ENCODE data around the gene EDEM1. TPM values are rescaled to one million over a fixed set of nuclear protein-coding genes. Genes with fewer than 3 reads are reported as not detected.
"Not testable (repeated sequence)": the region's sequence is repeated elsewhere in the genome, so short reads cannot be mapped to it uniquely, and the experiment has no call there.

The EDEM1 gene
- total and polyA plus RNA-seq, 2 experiments from 2014 or later, result 17.3 to 24.3 TPM

- H3K9me2 ChIP-seq (ENCODE audit: insufficient read depth), result no peaks in the 10 kb centered on the region
- TF ChIP-seq EZH2 (IDR thresholded peaks at IDR 0.05; ENCODE audit: insufficient read depth, poor library complexity, severe bottlenecking), result no peak
- no peak for TF ChIP-seq EZH2phosphoT487 (IDR thresholded peaks at IDR 0.05; ENCODE audit: insufficient read depth, low read depth)
- WGBS, 2 experiments (ENCODE audit: low coverage in 1 of 2, low lambda C conversion rate in 2 of 2, missing lambda C conversion rate in 2 of 2), result 92 to 97% methylated on average over 4 of the region's 4 CpGs
Observed at GRCh38 chr3:5168110-5168509, 19.4 kb upstream of the EDEM1 start.

GRCh38 chr3:5169807-5170206, 17.7 kb upstream of the EDEM1 start:
- Histone ChIP-seq H3K4me1 (ENCODE audit: insufficient read depth) (0 out of 2 replicates have a peak, but pooled peaks cover 4% of the 10 kb centered on the region), H3K9me2 (ENCODE audit: insufficient read depth) (no peaks in the 10 kb centered on the region), H3K36me3 (ENCODE audit: low read depth) (peaks cover 16% of the 10 kb centered on the region), H2AFZ (no peak overlapping the region), H3K9me3 (ENCODE audit: low read depth) (no peaks in the 10 kb centered on the region), H4K20me1 (ENCODE audit: insufficient read depth) (peaks cover 6% of the 10 kb centered on the region; the same call in 1 of the 2 replicates), H3K79me2 (ENCODE audit: insufficient read depth) (peaks cover 83% of the 10 kb centered on the region), H3F3A (ENCODE audit: insufficient read depth) (no peaks in the 10 kb centered on the region), H3K4me3 (no peak overlapping the region), H3K4me2 (ENCODE audit: unreplicated experiment) (no peak overlapping the region), H3K9ac (no peak overlapping the region), H3K27ac (no peak overlapping the region), H3K27me3 (replicated peaks; ENCODE audit: insufficient read depth) (no peaks in the 10 kb centered on the region)
- 31 to 32% methylated on average over 2 of the region's 2 CpGs for WGBS, 2 experiments (ENCODE audit: low coverage in 1 of 2, low lambda C conversion rate in 2 of 2, missing lambda C conversion rate in 2 of 2)
- no peak for TF ChIP-seq EZH2phosphoT487 (IDR thresholded peaks at IDR 0.05; ENCODE audit: insufficient read depth, low read depth)
- no peak for TF ChIP-seq EZH2 (IDR thresholded peaks at IDR 0.05; ENCODE audit: insufficient read depth, poor library complexity, severe bottlenecking)
- DNase-seq, result no peak
- in situ Hi-C loops (cut with MboI), result no loop called here

More at GRCh38 chr3:5168110-5168509, 19.4 kb upstream of the EDEM1 start:
- H4K20me1 ChIP-seq (ENCODE audit: insufficient read depth), result peaks cover 6% of the 10 kb centered on the region; the same call in 1 of the 2 replicates
- no peak overlapping the region for H3K9ac ChIP-seq
- H3K27ac ChIP-seq, result no peak overlapping the region
- H3F3A ChIP-seq (ENCODE audit: insufficient read depth), result peaks cover 6% of the 10 kb centered on the region
- H3K4me3 ChIP-seq, result no peak overlapping the region
- no peaks in the 10 kb centered on the region for H3K27me3 ChIP-seq (replicated peaks; ENCODE audit: insufficient read depth)
- H3K79me2 ChIP-seq (ENCODE audit: insufficient read depth), result peaks cover 97% of the 10 kb centered on the region
- H3K9me3 ChIP-seq (ENCODE audit: low read depth), result no peaks in the 10 kb centered on the region
- H3K36me3 ChIP-seq (ENCODE audit: low read depth), result peaks cover 15% of the 10 kb centered on the region
- no peak overlapping the region for H3K4me2 ChIP-seq (ENCODE audit: unreplicated experiment)
- H3K4me1 ChIP-seq (ENCODE audit: insufficient read depth), result 0 out of 2 replicates have a peak, but pooled peaks cover 4% of the 10 kb centered on the region
- in situ Hi-C loops (cut with MboI), result no loop called here
- DNase-seq, result no peak
- no peak overlapping the region for H2AFZ ChIP-seq

GRCh38 chr3:5170975-5171374, 16.5 kb upstream of the EDEM1 start:
- Histone ChIP-seq H3K9me3 (ENCODE audit: low read depth) (no peaks in the 10 kb centered on the region), H3F3A (ENCODE audit: insufficient read depth) (no peaks in the 10 kb centered on the region), H3K4me1 (ENCODE audit: insufficient read depth) (no peaks in the 10 kb centered on the region), H3K4me2 (ENCODE audit: unreplicated experiment) (no peak overlapping the region), H3K79me2 (ENCODE audit: insufficient read depth) (peaks cover 71% of the 10 kb centered on the region), H4K20me1 (ENCODE audit: insufficient read depth) (peaks cover 6% of the 10 kb centered on the region; the same call in 1 of the 2 replicates), H3K36me3 (ENCODE audit: low read depth) (peaks cover 20% of the 10 kb centered on the region), H2AFZ (no peak overlapping the region), H3K9me2 (ENCODE audit: insufficient read depth) (no peaks in the 10 kb centered on the region), H3K27me3 (replicated peaks; ENCODE audit: insufficient read depth) (no peaks in the 10 kb centered on the region), H3K4me3 (no peak overlapping the region), H3K27ac (no peak overlapping the region), H3K9ac (no peak overlapping the region)
- no peak for DNase-seq
- TF ChIP-seq EZH2 (IDR thresholded peaks at IDR 0.05; ENCODE audit: insufficient read depth, poor library complexity, severe bottlenecking) (no peak), EZH2phosphoT487 (IDR thresholded peaks at IDR 0.05; ENCODE audit: insufficient read depth, low read depth) (no peak)
- in situ Hi-C loops (cut with MboI), result no loop called here
- WGBS, 2 experiments (ENCODE audit: low coverage in 1 of 2, low lambda C conversion rate in 2 of 2, missing lambda C conversion rate in 2 of 2), result 87 to 88% methylated on average over 5 of the region's 5 CpGs

GRCh38 chr3:5172018-5172417, 15.5 kb upstream of the EDEM1 start:
- Histone ChIP-seq H3K9me3 (ENCODE audit: low read depth) (no peaks in the 10 kb centered on the region), H3K27ac (no peak overlapping the region), H3K79me2 (ENCODE audit: insufficient read depth) (peaks cover 61% of the 10 kb centered on the region), H4K20me1 (ENCODE audit: insufficient read depth) (peaks cover 1% of the 10 kb centered on the region; the same call in 1 of the 2 replicates), H2AFZ (no peak overlapping the region), H3K36me3 (ENCODE audit: low read depth) (peaks cover 27% of the 10 kb centered on the region), H3K9ac (no peak overlapping the region), H3K27me3 (replicated peaks; ENCODE audit: insufficient read depth) (no peaks in the 10 kb centered on the region), H3F3A (ENCODE audit: insufficient read depth) (no peaks in the 10 kb centered on the region), H3K4me2 (ENCODE audit: unreplicated experiment) (no peak overlapping the region), H3K9me2 (ENCODE audit: insufficient read depth) (no peaks in the 10 kb centered on the region), H3K4me1 (ENCODE audit: insufficient read depth) (no peaks in the 10 kb centered on the region), H3K4me3 (no peak overlapping the region)
- TF ChIP-seq EZH2 (IDR thresholded peaks at IDR 0.05; ENCODE audit: insufficient read depth, poor library complexity, severe bottlenecking) (no peak), EZH2phosphoT487 (IDR thresholded peaks at IDR 0.05; ENCODE audit: insufficient read depth, low read depth) (no peak)
- in situ Hi-C loops (cut with MboI), result no loop called here
- no peak for DNase-seq
- 99% methylated on average over 4 of the region's 4 CpGs for WGBS, 2 experiments (ENCODE audit: low coverage in 1 of 2, low lambda C conversion rate in 2 of 2, missing lambda C conversion rate in 2 of 2)

GRCh38 chr3:5179036-5179435, 8.5 kb upstream of the EDEM1 start:
- H3K4me3 ChIP-seq; H3K27ac ChIP-seq; H3K9ac ChIP-seq; H3F3A ChIP-seq (ENCODE audit: insufficient read depth); H4K20me1 ChIP-seq (ENCODE audit: insufficient read depth); in situ Hi-C loops (cut with MboI); H3K27me3 ChIP-seq (replicated peaks; ENCODE audit: insufficient read depth); H2AFZ ChIP-seq; H3K9me3 ChIP-seq (ENCODE audit: low read depth); H3K9me2 ChIP-seq (ENCODE audit: insufficient read depth); H3K4me2 ChIP-seq (ENCODE audit: unreplicated experiment); DNase-seq; H3K79me2 ChIP-seq (ENCODE audit: insufficient read depth); H3K4me1 ChIP-seq (ENCODE audit: insufficient read depth): not testable (repeated sequence)
- 95 to 98% methylated on average over 2 of the region's 2 CpGs for WGBS, 2 experiments (ENCODE audit: low coverage in 1 of 2, low lambda C conversion rate in 2 of 2, missing lambda C conversion rate in 2 of 2)
- peaks cover 30% of the 10 kb centered on the region for H3K36me3 ChIP-seq (ENCODE audit: low read depth)
